IMR-90 (cell line): ENCODE measurements around the gene KPNA5. TPM values are rescaled to one million over a fixed set of nuclear protein-coding genes. Genes with fewer than 3 reads are reported as not detected.

Experiments used
- ATAC-seq: fragments of 200-7000 bp; cut with Tn5 transposase; 2 replicates; pipeline ENCODE4 v1.9.1; 2020; ENCODE audit warnings: low read depth, mild to moderate bottlenecking, moderate library complexity
- BruUV-seq: library from RNA; stranded (reverse); fragments of 400-500 nt; replicated peaks from 2 replicates; lab custom pipeline; 2021; lab: Mats Ljungman, UMichigan
- CTCF ChIA-PET: fragments of 300-600 bp; formaldehyde crosslinking; extraction: SDS; loops from one replicate; lab custom pipeline; 2021; ENCODE audit warnings: antibody characterized with exemption; lab: Yijun Ruan, JAX
- POLR2A ChIA-PET: fragments of 300-600 bp; sonication (Branson Sonifier 250); formaldehyde crosslinking; loops from one replicate; lab custom pipeline; 2022; ENCODE audit warnings: antibody characterized with exemption; ENCODE audit not compliant: unreplicated experiment; lab: Charles Lee
- DNase-seq: peaks from one replicate; pipeline ENCODE4 v3.0.0; 2013
- H2AFZ ChIP-seq: replicated peaks from 2 replicates; pipeline ENCODE3; 2013; ENCODE audit warnings: low read length, mild to moderate bottlenecking; ENCODE audit not compliant: poor library complexity
- H2AK5ac ChIP-seq: 2 replicates; pipeline ENCODE4 v1.6.1; 2013; ENCODE audit warnings: low read depth, low read length, inconsistent platforms
- H2AK9ac ChIP-seq: replicated peaks from 2 replicates; pipeline ENCODE3; 2013; ENCODE audit warnings: mild to moderate bottlenecking, low read depth, low read length, moderate library complexity; ENCODE audit not compliant: poor library complexity
- H2BK120ac ChIP-seq: 2 replicates; pipeline ENCODE4 v1.6.1; 2013; ENCODE audit warnings: low read depth, low read length, inconsistent platforms
- H2BK15ac ChIP-seq: 3 replicates; pipeline ENCODE4 v1.6.1; 2013; ENCODE audit warnings: low read depth, low read length, inconsistent platforms
- H2BK20ac ChIP-seq: 2 replicates; pipeline ENCODE4 v1.6.1; 2013; ENCODE audit warnings: low read depth, mild to moderate bottlenecking, inconsistent platforms, low read length, moderate library complexity
- H2BK5ac ChIP-seq: 2 replicates; pipeline ENCODE4 v1.6.1; 2013; ENCODE audit warnings: mild to moderate bottlenecking, low read depth, low read length, inconsistent platforms; ENCODE audit not compliant: poor library complexity, severe bottlenecking
- H3K14ac ChIP-seq: replicated peaks from 2 replicates; pipeline ENCODE4 v1.6.1; 2013; ENCODE audit warnings: low read depth, low read length, inconsistent platforms
- H3K18ac ChIP-seq: 2 replicates; pipeline ENCODE4 v1.6.1; 2013; ENCODE audit warnings: low read depth, low read length, control low read depth
- H3K23ac ChIP-seq: 2 replicates; pipeline ENCODE4 v1.6.1; 2013; ENCODE audit warnings: low read depth, low read length, inconsistent platforms
- H3K27ac ChIP-seq: 2 replicates; pipeline ENCODE4 v1.5.1; 2013; ENCODE audit warnings: mild to moderate bottlenecking, control low read depth, low read length; ENCODE audit not compliant: insufficient read depth
- H3K27me3 ChIP-seq: 2 replicates; pipeline ENCODE4 v1.6.1; 2013; ENCODE audit warnings: low read length; ENCODE audit not compliant: control insufficient read depth, insufficient read depth
- H3K36me3 ChIP-seq: 2 replicates; pipeline ENCODE4 v1.6.1; 2013; ENCODE audit warnings: low read length, mixed read lengths; ENCODE audit not compliant: control insufficient read depth, insufficient read depth
- H3K4ac ChIP-seq: 2 replicates; pipeline ENCODE4 v1.6.1; 2013; ENCODE audit warnings: low read depth, low read length, inconsistent platforms
- H3K4me1 ChIP-seq: 2 replicates; pipeline ENCODE4 v1.6.1; 2013; ENCODE audit warnings: low read length, mixed read lengths; ENCODE audit not compliant: control insufficient read depth, insufficient read depth
- H3K4me2 ChIP-seq: 2 replicates; pipeline ENCODE4 v1.6.1; 2013; ENCODE audit warnings: low read depth, mild to moderate bottlenecking, control low read depth, low read length, moderate library complexity
- H3K4me3 ChIP-seq: 2 replicates; pipeline ENCODE4 v1.5.1; 2013; ENCODE audit warnings: low read depth, mild to moderate bottlenecking, control low read depth, low read length, moderate library complexity; ENCODE audit not compliant: insufficient read depth
- H3K56ac ChIP-seq: 2 replicates; pipeline ENCODE4 v1.6.1; 2013; ENCODE audit warnings: low read length, inconsistent platforms; ENCODE audit not compliant: insufficient read depth; ENCODE audit errors: extremely low read depth
- H3K79me1 ChIP-seq, 2 experiments: 2 replicates each; pipeline ENCODE4 v1.6.1; 2013; ENCODE audit warnings: low read length in 2 of 2, inconsistent platforms in 1 of 2, low read depth in 1 of 2
- H3K9ac ChIP-seq: 2 replicates; pipeline ENCODE4 v1.6.1; 2013; ENCODE audit warnings: low read depth, low read length, control low read depth
- H3K9me1 ChIP-seq: 2 replicates; pipeline ENCODE4 v1.6.1; 2013; ENCODE audit warnings: low read length, inconsistent platforms; ENCODE audit not compliant: insufficient read depth
- H3K9me3 ChIP-seq: 2 replicates; pipeline ENCODE4 v1.6.1; 2013; ENCODE audit warnings: low read length; ENCODE audit not compliant: control insufficient read depth, insufficient read depth
- H4K20me1 ChIP-seq: 2 replicates; pipeline ENCODE4 v1.6.1; 2013; ENCODE audit warnings: low read length, inconsistent platforms; ENCODE audit not compliant: insufficient read depth
- H4K5ac ChIP-seq: 2 replicates; pipeline ENCODE4 v1.6.1; 2013; ENCODE audit warnings: mild to moderate bottlenecking, low read depth, low read length, control low read depth
- H4K8ac ChIP-seq, 2 experiments: 2 replicates each; pipeline ENCODE4 v1.6.1; 2013; ENCODE audit warnings: low read depth in 2 of 2, low read length in 2 of 2, control low read depth in 1 of 2, inconsistent platforms in 1 of 2
- H4K91ac ChIP-seq: 2 replicates; pipeline ENCODE4 v1.6.1; 2013; ENCODE audit warnings: low read depth, low read length, inconsistent platforms; ENCODE audit not compliant: insufficient read depth
- BHLHE40 ChIP-seq: fragments of 150-350 bp; IDR thresholded peaks from 2 replicates; pipeline ENCODE4 v1.6.1; 2016; ENCODE audit warnings: mild to moderate bottlenecking, low read depth, low read length
- CEBPB ChIP-seq: IDR thresholded peaks from 2 replicates; pipeline ENCODE4 v1.6.1; 2012; ENCODE audit warnings: low read depth, low read length, improper control_type of control experiment
- CHD1 ChIP-seq: IDR thresholded peaks from 2 replicates; pipeline ENCODE4 v1.6.1; 2012; ENCODE audit warnings: low read depth, low read length, improper control_type of control experiment
- CTCF ChIP-seq: conservative IDR thresholded peaks from 2 replicates; pipeline ENCODE4 v1.5.1; 2012; ENCODE audit warnings: mild to moderate bottlenecking, low read depth, low read length, improper control_type of control experiment
- FOS ChIP-seq: fragments of 150-350 bp; IDR thresholded peaks from 2 replicates; pipeline ENCODE4 v1.6.1; 2016; ENCODE audit warnings: low read depth, low read length
- MAFK ChIP-seq: IDR thresholded peaks from 2 replicates; pipeline ENCODE4 v1.6.1; 2012; ENCODE audit warnings: low read depth, low read length, improper control_type of control experiment
- MAZ ChIP-seq: IDR thresholded peaks from 2 replicates; pipeline ENCODE4 v1.6.1; 2012; ENCODE audit warnings: low read depth, mild to moderate bottlenecking, low read length, improper control_type of control experiment, moderate library complexity, borderline replicate concordance
- MXI1 ChIP-seq: IDR thresholded peaks from 2 replicates; pipeline ENCODE4 v1.6.1; 2012; ENCODE audit warnings: low read depth, mild to moderate bottlenecking, low read length, moderate library complexity, borderline replicate concordance
- NFE2L2 ChIP-seq: fragments of 150-350 bp; IDR thresholded peaks from 2 replicates; pipeline ENCODE4 v1.6.1; 2016; ENCODE audit warnings: low read depth, mild to moderate bottlenecking, low read length
- POLR2A ChIP-seq: IDR thresholded peaks from 2 replicates; pipeline ENCODE4 v1.6.1; 2012; ENCODE audit warnings: mild to moderate bottlenecking, low read depth, low read length
- RCOR1 ChIP-seq: IDR thresholded peaks from 2 replicates; pipeline ENCODE4 v1.6.1; 2012; ENCODE audit warnings: mild to moderate bottlenecking, low read length, improper control_type of control experiment; ENCODE audit not compliant: insufficient replicate concordance
- RFX5 ChIP-seq: IDR thresholded peaks from 2 replicates; pipeline ENCODE4 v1.8.0; 2012; ENCODE audit warnings: low read depth, mild to moderate bottlenecking, low read length, moderate library complexity
- SMC3 ChIP-seq: fragments of 150-350 bp; IDR thresholded peaks from 2 replicates; pipeline ENCODE4 v1.6.1; 2016; ENCODE audit warnings: low read depth, mild to moderate bottlenecking, antibody characterized with exemption, low read length, moderate library complexity
- USF2 ChIP-seq: fragments of 150-350 bp; IDR thresholded peaks from 2 replicates; pipeline ENCODE4 v1.6.1; 2017; ENCODE audit warnings: mild to moderate bottlenecking, antibody characterized with exemption, low read length, low read depth
- WGBS, 2 experiments: methylation state at CpG; one replicate each; pipeline versions ENCODE4 v1.1.5 to v1.1.7; 2013; ENCODE audit warnings: missing lambda C conversion rate in 2 of 2; ENCODE audit not compliant: insufficient read length in 1 of 2; ENCODE audit errors: extremely low coverage in 2 of 2; 5-methylcytosine and 5-hydroxymethylcytosine counted together
- dilution Hi-C: fragments of 300-500 bp; cut with HindIII; formaldehyde crosslinking; loops from one replicate; pipeline ENCODE4 v1.14.3; 2018; ENCODE audit warnings: low sequenced_read_pairs; ENCODE audit not compliant: unreplicated experiment
- in situ Hi-C: fragments of 300-500 bp; cut with MboI; formaldehyde crosslinking; loops from 3 replicates; pipeline ENCODE4 v1.14.3; 2019; ENCODE audit warnings: low sequenced_read_pairs, inconsistent platforms, mixed read lengths
- intact Hi-C: fragments of 100-400 bp; cut with micrococcal nuclease; formaldehyde crosslinking; loops from 2 replicates; pipeline ENCODE4 v1.10.0; 2022
- polyA plus RNA-seq, 3 experiments: library from polyadenylated mRNA; depleted of rRNA; stranded (reverse); fragments of >200 nt; gene quantifications; 2 replicates each; pipeline ENCODE4 v1.2.3, GENCODE V29; 2012; ENCODE audit warnings: low replicate concordance in 1 of 3
- total RNA-seq: library from RNA; depleted of rRNA; stranded (reverse); fragments of >200 nt; gene quantifications from 2 replicates; pipeline ENCODE4 v1.2.3, GENCODE V29; 2012
- TF ChIP-seq, protein P1 (sequence below): fragments of 150-350 bp; IDR thresholded peaks from 2 replicates; pipeline ENCODE4 v1.6.1; 2016; ENCODE audit warnings: low read depth, mild to moderate bottlenecking, low read length, moderate library complexity, borderline replicate concordance

The KPNA5 gene
- total and polyA plus RNA-seq, 2 of the 4 experiments (the other 2 are of a cell fraction), result 2.2 to 5.9 TPM

GRCh38 chr6:116691154-116691553 is 10.1 kb downstream of the KPNA5 start:
- H2BK5ac ChIP-seq, result no peak overlapping the region
- no peak overlapping the region for H3K4me3 ChIP-seq
- intact Hi-C loops, result no loop called here
- no peak for ATAC-seq
- no peak overlapping the region for H2AK5ac ChIP-seq
- CTCF ChIA-PET, result no interaction called here
- dilution Hi-C loops, result no loop called here
- H3K56ac ChIP-seq, result no peak overlapping the region
- TF ChIP-seq RCOR1, result no peak
- no peak for TF ChIP-seq CTCF
- TF ChIP-seq BHLHE40, result no peak
- TF ChIP-seq, protein P1, sequence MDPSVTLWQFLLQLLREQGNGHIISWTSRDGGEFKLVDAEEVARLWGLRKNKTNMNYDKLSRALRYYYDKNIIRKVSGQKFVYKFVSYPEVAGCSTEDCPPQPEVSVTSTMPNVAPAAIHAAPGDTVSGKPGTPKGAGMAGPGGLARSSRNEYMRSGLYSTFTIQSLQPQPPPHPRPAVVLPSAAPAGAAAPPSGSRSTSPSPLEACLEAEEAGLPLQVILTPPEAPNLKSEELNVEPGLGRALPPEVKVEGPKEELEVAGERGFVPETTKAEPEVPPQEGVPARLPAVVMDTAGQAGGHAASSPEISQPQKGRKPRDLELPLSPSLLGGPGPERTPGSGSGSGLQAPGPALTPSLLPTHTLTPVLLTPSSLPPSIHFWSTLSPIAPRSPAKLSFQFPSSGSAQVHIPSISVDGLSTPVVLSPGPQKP, result no peak
- no peak for TF ChIP-seq CHD1
- no peak for TF ChIP-seq USF2
- no peak for TF ChIP-seq NFE2L2
- TF ChIP-seq MXI1, result no peak
- no peak for TF ChIP-seq FOS
- no peak for TF ChIP-seq SMC3
- no peak for TF ChIP-seq MAFK
- TF ChIP-seq RFX5, result no peak
- no peak for TF ChIP-seq CEBPB
- no peak for TF ChIP-seq POLR2A
- no peak for TF ChIP-seq MAZ
- H2BK120ac ChIP-seq, result no peak overlapping the region
- H2BK15ac ChIP-seq, result no peak overlapping the region
- no peak for DNase-seq
- H3K79me1 ChIP-seq, result peaks cover 9 to 16% of the 10 kb centered on the region in 2 experiments; a peak in 3 of 4 replicates
- no peak overlapping the region for H2AFZ ChIP-seq
- no peaks in the 10 kb centered on the region for H3K4me1 ChIP-seq
- H2BK20ac ChIP-seq, result no peak overlapping the region
- no peaks in the 10 kb centered on the region for H3K27me3 ChIP-seq
- no peak overlapping the region for H4K91ac ChIP-seq
- H3K9ac ChIP-seq, result no peak overlapping the region
- H4K20me1 ChIP-seq, result no peaks in the 10 kb centered on the region; the same call in 1 of the 2 replicates
- in situ Hi-C loops, result no loop called here
- no peak overlapping the region for H3K23ac ChIP-seq
- H3K18ac ChIP-seq, result no peak overlapping the region
- WGBS, 2 experiments, result 100% methylated on average over 1 to 2 of the region's 5 CpGs
- H4K5ac ChIP-seq, result no peak overlapping the region
- BruUV-seq, result no TSS peak
- no peak overlapping the region for H3K27ac ChIP-seq
- H3K9me3 ChIP-seq, result no peaks in the 10 kb centered on the region
- peaks cover 4% of the 10 kb centered on the region for H3K36me3 ChIP-seq
- no peak overlapping the region for H3K4ac ChIP-seq
- POLR2A ChIA-PET, result no interaction called here
- H4K8ac ChIP-seq, result no peak overlapping the region
- no peaks in the 10 kb centered on the region for H3K9me1 ChIP-seq
- H3K14ac ChIP-seq, result no peak overlapping the region
- H3K4me2 ChIP-seq, result no peak overlapping the region
- no peak overlapping the region for H2AK9ac ChIP-seq
